Activated T-cell treated with anti-CD3 and anti-CD28 coated beads, Interleukin-2, amount 50 U/mL, for 48 hours (primary cell): ENCODE results near the gene RCOR2.
A peak's percentile ranks its signal among the peaks of the same experiment; 100 is the strongest.

Experiments
- DNase-seq, 2 experiments: peaks; one replicate each; pipeline ENCODE4 v3.0.0-alpha.2; 2020

The RCOR2 gene

DNA sequence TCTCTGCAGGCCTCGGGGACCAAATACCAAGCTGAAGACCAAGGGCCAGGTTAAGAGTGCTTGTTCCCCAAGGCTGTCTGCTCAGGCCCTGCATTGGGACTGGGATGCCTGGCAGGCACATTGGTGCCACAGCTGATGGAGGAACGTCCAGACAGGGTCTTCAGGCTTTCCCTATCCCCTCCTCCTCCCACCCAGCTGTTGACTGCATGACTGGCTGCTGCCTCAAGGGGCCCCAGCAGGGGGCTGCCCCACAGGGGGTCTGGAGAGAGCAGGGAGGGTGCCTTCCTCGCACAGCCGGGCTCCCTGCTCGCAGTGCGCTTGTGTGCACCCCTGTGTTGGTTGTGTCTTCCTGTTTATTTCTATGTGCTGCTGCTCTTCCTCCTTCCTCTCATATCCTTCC is 9.9 kb downstream of the RCOR2 start:
- no peak for DNase-seq

DNA sequence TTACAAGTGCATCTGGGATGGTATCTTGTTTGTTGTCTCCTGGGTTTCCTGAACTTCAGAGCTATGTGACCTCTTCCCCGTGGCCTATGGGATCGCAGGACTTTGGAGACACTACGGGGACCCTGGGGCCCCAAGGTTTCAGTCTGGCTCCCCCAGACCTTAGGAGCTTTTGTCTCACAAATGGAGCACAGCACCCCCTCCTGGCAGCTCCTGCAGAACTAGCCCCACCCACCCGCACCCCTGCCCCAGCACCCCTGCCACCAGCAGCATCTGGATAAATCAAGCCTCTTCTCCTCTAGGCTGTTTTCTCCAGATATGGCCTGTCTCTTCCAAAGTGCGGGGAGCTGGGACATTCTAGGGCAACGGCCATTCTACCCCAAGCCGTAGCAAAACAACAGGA is 10.4 kb downstream of the RCOR2 start:
- DNase-seq: peak; percentile 58 to 64

DNA sequence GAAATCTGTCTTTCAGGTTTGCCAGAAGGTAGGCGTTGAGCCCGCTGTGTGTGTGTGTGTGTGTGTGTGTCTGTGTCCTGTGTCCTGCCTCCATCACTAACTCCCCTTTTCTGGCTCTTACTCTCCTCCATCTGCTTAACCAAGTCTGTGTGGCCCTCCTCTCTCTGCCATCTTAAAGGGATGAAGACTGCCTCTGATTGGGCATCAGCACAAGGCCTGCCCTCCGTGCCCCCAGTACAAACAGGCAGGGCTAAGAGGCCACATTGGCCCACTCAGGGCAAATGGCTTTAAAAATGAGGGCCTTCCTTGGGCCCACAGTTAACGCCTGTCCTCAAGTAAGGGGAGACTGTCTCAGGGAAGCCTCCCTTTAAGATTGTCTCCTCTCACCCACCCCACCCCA is 10.9 kb downstream of the RCOR2 start:
- DNase-seq: no peak

DNA sequence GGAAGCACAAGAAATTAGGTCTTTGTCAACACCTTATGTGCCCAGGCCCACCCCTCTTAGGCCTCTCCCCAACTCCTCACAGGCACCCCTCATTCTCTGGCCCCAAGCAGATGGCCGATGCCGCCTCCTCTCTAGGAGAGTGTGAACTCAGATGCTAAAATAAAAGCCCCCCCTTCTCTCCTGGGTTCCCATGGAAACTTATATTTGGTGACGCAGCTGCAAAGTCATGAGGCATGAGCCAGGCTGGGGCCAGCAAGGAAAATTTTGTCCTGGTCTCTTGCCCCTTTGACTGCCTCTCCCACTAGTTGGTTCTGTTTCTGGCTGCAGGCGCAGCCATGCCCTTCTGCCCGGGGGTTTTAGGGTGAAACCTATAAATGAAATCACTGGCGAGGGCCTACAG is 11.8 kb downstream of the RCOR2 start:
- no peak for DNase-seq

DNA sequence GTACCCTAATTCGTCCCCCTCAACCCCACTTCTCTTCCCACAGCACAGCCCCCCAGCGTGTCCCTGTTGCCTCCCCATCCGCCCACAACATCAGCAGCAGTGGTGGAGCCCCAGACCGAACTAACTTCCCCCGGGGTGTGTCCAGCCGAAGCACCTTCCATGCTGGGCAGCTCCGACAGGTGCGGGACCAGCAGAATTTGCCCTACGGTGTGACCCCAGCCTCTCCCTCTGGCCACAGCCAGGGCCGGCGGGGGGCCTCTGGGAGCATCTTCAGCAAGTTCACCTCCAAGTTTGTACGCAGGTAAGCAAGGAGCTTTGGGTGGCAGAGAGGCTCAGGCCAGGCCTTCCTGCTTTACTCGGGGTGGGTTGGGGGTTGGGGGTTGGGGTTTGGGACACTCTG is 12.2 kb downstream of the RCOR2 start:
- DNase-seq: no peak

DNA sequence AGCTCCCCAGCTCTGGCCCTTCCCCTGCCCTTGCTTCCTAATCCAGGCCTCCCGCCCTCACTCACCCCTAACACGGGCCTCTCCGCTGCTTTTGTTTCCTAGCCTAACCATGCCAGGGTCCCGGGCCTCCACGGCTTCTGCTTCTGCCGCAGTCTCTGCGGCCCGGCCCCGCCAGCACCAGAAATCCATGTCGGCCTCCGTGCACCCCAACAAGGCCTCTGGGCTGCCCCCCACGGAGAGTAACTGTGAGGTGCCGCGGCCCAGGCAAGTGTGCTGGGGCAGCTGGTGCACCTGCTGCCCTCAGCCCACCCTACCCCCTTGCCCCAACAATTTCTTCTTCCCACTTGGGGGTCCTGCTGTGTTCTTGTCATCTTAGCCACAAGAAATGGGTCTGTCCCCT is 13.1 kb downstream of the RCOR2 start:
- DNase-seq: no peak

DNA sequence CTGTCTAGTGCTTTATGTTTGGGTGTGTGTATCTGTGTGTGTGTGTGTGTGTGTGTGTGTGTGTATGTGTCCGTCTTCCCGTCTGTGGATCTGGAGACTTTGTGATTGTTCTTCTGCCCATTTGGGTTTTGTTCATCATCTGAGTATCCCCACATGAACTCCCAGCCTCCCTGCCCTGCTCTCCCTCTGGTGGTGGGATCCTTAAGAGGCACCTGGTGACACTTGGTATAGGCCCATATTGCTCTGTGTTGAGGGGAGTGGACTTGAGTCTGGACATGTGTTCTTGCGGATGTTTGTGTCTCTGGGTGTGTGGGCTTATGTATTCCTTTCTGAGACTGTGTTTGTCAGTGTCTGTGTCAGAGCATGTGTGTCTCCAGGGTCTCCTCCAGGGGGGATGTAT is 15.3 kb downstream of the RCOR2 start:
- DNase-seq: no peak

DNA sequence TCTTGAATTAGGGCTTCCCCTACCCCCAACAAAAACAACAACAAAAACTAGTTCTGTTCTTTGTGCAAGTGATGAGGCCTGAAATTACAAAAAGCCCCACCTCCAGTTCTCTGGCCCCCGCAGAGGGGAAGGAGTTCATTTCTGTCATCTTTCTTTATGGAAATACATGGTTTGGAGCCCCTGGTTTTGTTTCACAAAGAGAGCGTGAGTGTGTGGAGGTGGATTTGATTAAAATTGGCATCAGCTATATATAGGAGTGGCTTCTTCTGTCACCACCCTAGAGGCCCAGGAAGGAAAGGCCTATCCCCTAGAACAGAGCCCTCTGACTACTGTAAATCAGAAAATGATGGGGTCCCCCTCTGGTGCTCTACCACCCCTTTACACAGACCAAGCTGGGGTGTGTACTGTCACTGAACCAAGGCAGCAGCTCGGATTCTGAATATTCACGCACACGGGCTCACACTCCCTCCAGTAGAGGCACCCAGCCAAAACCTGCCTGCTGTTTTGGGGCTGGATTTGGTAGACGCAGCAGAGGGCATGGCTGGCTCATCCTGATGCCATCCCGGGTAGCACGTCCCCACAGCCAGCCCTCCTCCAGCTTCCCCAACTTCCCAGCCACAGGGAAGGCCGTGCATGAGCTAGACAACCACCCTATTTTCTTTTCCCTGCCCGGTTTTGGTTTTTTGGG is 19.4 kb downstream of the RCOR2 start:
- DNase-seq: no peak

DNA sequence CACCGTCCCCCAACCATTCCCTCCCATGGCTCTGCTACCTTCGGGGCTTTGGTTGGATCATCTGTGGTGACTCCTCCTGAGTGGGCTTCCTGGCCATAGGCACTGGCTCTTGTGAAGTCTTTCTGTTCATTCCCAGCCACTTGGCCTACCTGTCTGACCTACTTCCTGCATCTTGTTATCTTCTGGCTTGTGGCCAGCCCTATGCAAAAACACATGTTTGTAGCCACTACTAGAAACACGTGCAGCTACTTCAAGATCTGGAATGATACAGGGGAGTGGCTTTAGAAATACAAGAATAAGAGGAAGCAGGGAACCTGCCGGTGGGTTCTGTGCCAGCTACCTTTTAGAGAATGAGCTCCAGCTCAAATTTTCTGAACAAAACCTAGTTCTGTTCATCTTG is 20.9 kb downstream of the RCOR2 start:
- DNase-seq: no peak

DNA sequence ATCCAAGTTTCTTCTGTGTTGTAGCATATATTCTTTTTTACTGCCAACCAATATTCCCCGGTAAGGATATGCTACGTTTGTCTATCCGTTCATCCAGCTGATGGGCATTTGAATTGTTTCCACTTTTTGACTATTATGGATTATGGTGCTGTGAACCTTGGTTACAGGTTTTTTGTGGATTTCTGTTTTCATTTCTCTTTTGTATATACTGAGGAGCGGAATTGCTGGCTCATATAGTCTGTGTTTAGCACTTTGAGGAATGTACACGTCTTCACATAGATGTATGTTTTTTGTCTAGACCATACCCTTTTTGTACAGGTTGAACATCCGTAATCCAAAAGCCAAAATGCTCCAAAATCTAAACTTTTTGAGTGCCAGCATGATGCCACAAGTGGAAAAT is 23.6 kb downstream of the RCOR2 start:
- DNase-seq: no peak

DNA sequence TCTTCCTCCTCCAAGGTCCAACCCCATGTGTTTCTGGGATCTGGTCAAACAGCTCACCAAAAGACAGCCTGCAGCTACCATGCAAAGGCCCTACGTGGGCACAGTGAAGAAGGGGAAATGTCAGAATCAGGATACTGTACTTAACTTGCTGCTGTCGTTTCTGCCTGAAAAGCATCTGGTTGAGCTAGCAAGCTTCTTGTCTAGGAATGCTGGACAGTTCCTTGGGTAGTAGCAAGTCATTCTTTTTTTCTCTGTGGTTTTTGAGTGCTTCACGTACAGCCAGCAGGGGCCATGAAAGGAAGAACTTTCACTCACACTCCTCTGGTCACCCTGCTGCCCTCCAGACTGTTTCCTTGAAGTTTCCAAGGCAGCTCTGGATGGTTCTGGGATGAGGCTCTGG is 24.7 kb downstream of the RCOR2 start:
- no peak for DNase-seq

DNA sequence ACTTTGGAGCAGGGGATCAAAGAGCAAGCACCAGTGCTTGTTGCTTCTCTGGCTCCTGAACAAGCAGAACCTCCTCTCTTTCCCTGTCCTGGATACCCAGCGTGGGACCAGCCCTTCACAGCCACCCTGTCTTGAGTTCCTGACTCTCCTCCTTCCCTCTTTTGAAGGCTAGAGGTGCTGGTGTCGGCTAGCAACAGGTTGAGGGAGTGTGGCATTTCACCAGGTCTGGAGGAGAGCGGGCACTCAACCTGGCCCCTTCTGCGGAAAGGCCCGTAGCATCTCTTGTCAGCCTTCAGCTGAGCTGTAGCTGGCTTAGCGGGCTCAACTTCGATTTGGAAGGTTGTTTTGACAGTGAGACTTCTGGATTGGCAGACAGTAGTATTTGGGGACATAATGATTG is 26.6 kb downstream of the RCOR2 start:
- DNase-seq: no peak

DNA sequence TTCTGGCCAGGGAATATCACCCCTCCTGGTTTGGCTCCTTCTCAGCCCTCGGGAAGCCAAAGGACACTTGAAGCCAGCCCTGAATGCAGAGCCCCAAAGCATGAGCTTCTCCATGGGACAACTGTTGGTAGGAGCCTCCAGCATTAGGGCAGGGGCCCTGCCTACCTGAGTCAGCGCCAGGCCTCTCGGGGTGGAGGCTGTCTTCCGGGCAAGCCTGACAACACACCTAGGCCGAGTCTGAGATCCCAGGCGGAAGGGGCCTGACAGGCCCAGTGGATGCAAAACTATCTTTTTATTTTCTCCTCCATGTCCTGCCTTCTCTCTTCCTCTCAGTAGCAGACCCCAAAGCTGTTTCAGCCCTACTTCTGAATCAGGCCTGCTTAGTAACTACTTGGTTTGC is 27.6 kb downstream of the RCOR2 start:
- no peak for DNase-seq

DNA sequence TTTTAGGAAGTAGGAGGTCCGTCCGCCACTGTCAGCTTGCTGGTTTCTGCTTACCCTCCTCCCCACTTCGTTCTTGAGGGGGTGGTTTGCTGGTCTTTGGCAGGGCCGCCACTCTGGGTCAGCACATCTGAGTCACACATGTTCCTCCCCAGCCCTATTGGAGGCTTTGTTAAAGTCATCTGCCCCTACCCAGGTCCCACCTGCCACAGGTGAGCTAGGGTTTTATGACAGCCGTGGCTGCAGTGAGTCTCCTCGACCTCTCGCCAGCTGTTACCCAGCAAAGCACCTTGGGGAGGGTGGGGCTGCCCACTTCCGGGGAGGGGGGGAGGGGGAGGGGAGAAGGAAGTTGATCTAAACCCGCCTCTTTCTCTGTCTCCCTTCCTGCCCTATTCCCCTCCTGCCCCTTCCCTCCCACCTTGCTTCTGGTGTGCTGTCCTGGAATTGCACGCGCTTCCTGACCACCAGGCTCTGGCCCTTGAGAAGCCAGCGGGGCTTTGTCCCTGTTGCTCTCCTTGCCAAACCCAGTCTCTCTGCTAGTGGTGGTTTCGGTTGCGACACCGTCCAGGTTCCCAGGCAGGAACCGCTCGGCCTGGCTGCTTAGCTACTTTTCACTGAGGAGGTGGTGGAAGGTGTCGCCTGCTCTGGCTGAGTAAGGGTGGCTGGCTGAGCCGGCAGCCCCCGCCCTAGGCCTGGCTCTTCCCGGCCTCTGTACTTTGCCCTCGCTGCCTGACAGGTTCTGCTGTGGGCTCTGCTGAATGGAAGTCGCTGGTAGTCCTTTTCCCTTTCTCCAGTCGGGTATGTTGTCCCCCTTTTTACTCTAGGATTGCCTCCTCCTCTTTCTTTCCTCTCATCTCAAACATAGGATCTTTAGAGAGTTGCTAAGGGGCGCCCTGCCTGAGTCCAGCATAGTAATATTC is 28.5 kb downstream of the RCOR2 start:
- DNase-seq: peak; percentile 75 to 78

DNA sequence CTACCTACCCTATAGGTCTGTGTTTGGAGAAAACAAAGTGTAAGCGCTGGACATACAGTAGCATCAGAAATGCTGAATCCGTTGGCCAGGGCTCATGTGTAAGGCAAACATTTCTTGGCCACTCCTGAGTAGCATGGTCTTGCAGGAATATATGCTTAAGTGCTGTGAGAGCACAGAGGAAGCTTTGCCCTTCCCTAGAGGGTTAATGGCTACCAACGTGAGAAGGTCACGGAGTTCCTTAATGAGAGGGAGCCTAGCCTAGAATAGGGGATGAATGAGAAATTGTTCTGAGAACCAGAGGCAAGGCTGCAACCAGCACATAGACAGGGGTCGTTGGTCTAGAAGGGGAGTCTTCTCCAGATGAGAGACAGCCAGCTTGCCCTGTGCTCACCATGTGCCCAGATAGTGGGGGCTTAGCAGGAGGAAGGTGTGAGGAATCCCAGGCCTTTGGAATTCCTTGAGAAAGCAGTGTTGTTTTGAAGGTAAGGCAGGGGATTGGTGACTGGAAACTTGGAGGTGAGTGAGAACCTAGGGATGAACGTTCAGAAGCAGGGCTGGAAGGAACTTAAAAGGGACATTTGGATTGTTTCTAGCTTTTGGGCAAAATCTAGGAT is 29.5 kb downstream of the RCOR2 start:
- no peak for DNase-seq

DNA sequence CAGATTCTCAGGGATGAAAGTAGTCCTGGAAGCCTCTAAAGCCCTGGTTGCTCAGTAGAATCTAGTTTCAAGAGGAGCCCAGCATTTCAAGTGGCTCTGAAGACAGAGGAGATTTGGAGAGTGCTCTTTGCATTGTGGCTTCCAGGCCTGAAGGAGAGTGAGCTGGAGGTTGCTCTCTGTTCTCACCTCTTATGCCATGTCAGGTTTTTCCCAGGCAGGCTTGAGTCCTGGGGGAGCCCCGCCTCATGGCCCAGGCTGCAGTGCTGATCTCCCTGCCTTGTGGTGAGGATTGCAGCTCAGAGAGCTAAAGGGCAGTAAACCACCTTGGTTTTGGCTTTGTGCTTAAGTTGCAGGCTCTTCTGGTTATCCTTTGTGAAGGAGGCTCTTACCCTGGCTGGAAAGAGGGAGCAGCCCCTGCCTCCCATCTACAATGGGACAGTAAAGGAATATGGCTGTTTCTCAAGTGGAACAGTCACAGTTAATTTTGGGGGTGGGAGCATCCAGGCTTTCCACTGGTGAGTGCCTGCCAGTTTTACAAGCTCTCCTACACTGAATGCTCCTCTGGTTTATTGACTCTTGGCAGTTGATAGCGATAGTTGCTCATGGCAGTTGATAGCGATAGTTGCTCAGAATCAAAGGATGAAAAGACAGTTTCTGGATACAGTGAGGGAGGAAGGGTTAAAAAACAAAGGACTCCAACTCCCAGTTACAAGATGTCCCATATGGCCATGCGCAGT is 32.6 kb downstream of the RCOR2 start:
- no peak for DNase-seq

DNA sequence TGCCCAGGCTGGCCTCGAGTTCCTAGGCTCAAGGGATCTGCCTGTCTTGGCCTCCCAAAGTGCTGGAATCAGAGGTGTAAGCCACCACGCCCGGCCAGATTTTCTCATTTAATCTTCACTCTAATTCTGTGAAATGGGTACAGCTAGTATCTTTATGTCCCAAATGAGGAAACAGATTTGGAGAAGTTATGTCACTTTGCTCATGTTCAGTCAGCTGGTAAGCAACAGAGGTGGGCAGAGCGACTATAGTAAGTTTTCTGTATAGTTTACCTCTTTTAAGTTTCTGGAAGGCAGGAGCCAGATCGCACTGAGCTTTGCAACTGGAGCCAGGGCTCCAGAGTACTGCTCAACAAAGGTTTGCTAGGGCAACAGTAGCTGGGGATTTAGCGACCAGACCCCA is 33.2 kb downstream of the RCOR2 start:
- no peak for DNase-seq

DNA sequence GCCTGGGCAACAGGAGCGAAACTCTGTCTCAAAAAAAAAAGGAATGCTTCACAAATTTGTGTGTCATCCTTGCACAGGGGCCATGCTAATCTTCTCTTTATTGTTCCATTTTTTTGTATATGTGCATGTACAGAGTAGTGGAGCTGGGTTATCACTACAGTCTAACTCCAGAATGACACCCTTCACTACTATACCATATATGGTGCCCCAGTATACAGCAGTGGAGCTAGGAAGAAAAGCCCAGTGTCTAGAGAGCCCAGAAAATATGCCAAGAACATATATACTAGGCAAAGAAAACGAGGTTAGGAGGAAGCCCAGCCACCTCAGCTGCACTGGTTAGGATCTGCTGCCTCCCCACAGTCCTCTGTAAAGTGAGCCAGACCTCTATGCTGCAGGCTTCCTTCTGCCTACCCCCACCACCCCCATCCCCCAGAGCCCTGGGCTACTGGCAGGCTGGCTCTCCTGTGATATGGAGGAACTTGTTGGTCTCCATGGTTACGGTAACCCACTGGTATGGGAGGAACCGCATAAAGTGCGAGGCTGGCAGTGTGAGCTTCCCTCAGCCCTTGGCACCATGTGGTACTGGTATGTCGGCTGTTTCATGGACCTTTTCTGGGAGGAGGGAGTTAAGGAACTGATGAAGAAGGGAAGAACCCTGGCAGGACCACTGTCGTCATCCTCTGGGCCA is 34.3 kb downstream of the RCOR2 start:
- no peak for DNase-seq

DNA sequence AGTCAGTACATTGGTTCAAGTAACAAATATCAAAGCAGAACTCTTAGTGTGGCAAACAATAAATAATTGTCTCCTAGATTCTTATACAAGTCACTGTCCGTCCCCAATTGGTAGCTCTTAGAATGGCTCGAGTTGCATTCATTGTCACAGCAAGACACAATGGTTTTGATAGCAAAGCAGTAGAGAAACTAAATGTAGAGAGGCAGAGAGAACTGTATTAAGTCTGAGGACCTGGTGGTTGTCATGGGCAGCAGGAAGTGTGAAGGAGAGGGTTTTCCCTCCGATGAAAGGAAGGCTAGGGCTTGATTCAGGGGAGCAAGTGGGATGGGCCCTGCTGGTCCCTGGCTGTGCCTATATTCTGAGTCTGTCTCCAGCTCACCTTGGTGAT is 36.6 kb downstream of the RCOR2 start:
- DNase-seq: no peak

DNA sequence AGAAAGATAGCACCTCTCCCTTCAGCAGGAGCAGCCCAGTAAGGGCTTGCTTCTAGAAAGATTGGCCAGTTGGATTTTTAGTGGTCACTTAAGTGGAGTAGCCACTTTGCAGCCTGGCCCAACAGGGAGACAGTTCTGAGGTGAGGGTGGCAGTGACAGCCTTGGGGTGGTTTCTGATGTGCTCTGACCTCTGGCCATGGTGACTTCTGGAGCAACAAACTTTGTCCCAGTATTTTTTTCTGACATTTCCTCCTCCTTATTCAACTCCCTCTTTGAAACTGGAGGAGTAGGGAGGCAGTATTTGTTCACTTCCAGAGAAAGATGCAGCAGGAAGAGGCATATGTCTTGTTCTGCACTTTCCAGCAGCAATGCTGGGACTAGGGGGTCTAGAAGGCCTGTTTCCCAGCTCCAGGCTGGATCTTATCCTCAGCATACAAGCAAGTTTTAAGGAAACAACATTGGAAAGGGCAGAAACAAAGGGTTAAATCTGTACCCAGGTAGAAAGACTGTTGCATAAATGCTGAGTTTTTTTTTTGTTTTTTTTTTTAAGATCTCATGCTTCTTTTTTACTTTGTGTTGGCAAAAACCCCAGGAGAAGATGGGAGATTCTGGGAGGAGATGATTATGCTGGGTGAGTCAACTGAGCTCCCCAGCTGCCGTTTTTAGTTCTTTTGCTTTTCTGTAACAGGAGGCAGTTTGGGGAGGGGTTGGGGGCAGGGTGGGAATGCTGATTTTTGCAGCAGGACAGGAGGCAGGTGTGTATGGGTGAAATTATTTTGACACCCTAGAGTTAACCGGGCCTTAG is 37.2 kb downstream of the RCOR2 start:
- DNase-seq: no peak

DNA sequence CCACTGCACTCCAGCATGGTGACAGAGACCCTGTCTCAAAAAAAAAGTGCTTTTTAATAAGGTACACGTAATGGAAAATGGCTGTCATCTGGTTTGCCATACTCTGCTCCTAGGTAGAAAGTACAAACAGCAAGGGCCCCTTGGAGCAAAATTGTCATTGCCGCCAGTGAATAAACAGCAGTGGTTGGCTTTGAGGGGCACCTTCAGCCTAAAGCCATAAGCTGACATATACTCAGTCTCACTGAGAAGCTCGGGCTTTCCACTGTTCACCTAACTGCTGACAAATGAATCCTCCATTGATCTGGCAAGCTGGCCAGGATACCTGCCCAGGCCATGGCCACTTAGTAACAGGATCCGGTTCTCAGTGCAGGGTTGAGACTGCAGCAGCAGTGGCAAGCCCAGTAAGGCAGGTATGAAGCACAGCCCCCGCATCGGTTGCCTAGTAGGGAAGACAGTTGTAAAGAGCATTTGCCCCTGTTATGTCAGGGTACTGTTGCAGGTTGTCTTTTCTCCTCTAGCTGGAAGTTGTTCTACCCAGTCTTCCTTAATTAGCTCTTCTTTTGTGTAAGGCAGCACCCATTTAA is 39.2 kb downstream of the RCOR2 start:
- no peak for DNase-seq

DNA sequence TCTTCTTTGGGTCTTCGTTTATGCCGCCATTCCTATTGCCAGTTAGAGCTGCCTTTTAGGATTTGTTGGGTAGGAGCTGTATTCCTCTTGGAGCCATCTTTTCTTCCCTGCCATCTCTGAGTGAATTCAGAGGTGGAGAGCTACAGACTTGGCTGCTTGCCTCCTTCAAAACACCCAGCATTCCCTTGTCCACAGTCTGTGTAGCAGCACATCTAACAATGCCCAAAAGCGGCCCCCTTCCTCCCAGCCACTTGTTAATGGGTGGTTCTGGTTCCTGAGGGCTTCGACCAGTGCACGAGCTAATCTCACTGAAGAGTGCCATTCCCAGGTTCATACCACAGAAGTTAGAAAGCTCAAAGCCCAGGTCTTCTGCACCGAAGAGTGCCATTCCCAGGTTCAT is 40.3 kb downstream of the RCOR2 start:
- no peak for DNase-seq
